K562 (cell line): Measurements from ENCODE around the gene USP31. TPM values are rescaled to one million over a fixed set of nuclear protein-coding genes. Genes with fewer than 3 reads are reported as not detected.

ENCODE experiments used
- ATAC-seq: fragments of 200-7000 bp; cut with Tn5 transposase; 3 replicates; pipeline ENCODE4 v1.9.1; 2020; ENCODE audit warnings: moderate library complexity
- BruUV-seq: library from RNA; stranded (reverse); fragments of 400-500 nt; replicated peaks from 2 replicates; lab custom pipeline; 2021; lab: Mats Ljungman, UMichigan
- CTCF ChIA-PET: fragments of 300-600 bp; formaldehyde crosslinking; extraction: SDS; loops from one replicate; lab custom pipeline; 2021; ENCODE audit warnings: low intra/inter-chr PET ratio; lab: Yijun Ruan, JAX
- POLR2A ChIA-PET: fragments of 300-600, 350-650 bp; sonication (Branson Sonifier 250); formaldehyde crosslinking; extraction: SDS; loops from one replicate; lab custom pipeline; 2021; ENCODE audit warnings: antibody characterized with exemption, inconsistent platforms; lab: Yijun Ruan, JAX
- DNase-seq, 4 experiments: peaks; one replicate each; pipeline versions ENCODE4 v3.0.0 to v3.0.0-alpha.2; 2011 to 2018; ENCODE audit warnings: low spot score in 3 of 4, mixed read lengths in 3 of 4; ENCODE audit errors: extremely low read depth in 1 of 4
- FAIRE-seq: peaks from 2 replicates; lab custom pipeline; 2011; peaks lifted over from hg19 to GRCh38; lab: Jason Lieb, UNC
- H2AFZ ChIP-seq: 2 replicates; pipeline ENCODE4 v1.6.0; 2011; ENCODE audit warnings: low read depth, low read length, control low read depth, inconsistent platforms
- H3K27ac ChIP-seq: fragments of 200-600 bp; 3 replicates; pipeline ENCODE4 v1.8.0; 2011; ENCODE audit warnings: low read depth, mild to moderate bottlenecking, control low read depth, inconsistent platforms, low read length, moderate library complexity, mixed read lengths; ENCODE audit errors: extremely low read depth
- H3K27me3 ChIP-seq, 2 experiments: fragments of 300-600 bp in 1 of 2; 2 replicates in 1 of 2; 3 replicates in 1 of 2; pipeline versions ENCODE4 v1.6.0 to v1.8.0; 2011; ENCODE audit warnings: inconsistent platforms in 2 of 2, low read length in 2 of 2, mild to moderate bottlenecking in 1 of 2, mixed read lengths in 1 of 2, moderate library complexity in 1 of 2; ENCODE audit not compliant: control insufficient read depth in 2 of 2, insufficient read depth in 2 of 2
- H3K36me3 ChIP-seq: fragments of 300-600 bp; 3 replicates; pipeline ENCODE4 v1.8.0; 2011; ENCODE audit warnings: mild to moderate bottlenecking, low read length, inconsistent platforms; ENCODE audit not compliant: control insufficient read depth, insufficient read depth
- H3K4me1 ChIP-seq, 2 experiments: fragments of 200-600 bp in 1 of 2; replicated peaks in 1 of 2; 2 replicates in 1 of 2; 3 replicates in 1 of 2; pipeline versions ENCODE4 v1.5.1 to v1.8.0; 2011; ENCODE audit warnings: inconsistent platforms in 2 of 2, low read length in 2 of 2, mild to moderate bottlenecking in 1 of 2, mixed read lengths in 1 of 2, moderate library complexity in 1 of 2; ENCODE audit not compliant: control insufficient read depth in 2 of 2, insufficient read depth in 2 of 2
- H3K4me2 ChIP-seq: 2 replicates; pipeline ENCODE4 v1.6.1; 2011; ENCODE audit warnings: low read length, control low read depth, inconsistent platforms, mixed read lengths; ENCODE audit not compliant: insufficient read depth
- H3K4me3 ChIP-seq: fragments of 200-600 bp; sonication (generic), shearing (Covaris generic); 2 replicates; pipeline ENCODE4 v1.5.1; 2016; ENCODE audit warnings: control low read depth, inconsistent platforms
- H3K79me2 ChIP-seq: fragments of 200-600 bp; 3 replicates; pipeline ENCODE4 v1.8.0; 2011; ENCODE audit warnings: low read length, inconsistent platforms; ENCODE audit not compliant: control insufficient read depth, insufficient read depth
- H3K9ac ChIP-seq, 2 experiments: 2 replicates each; pipeline versions ENCODE4 v1.6.0 to v1.6.1; 2011; ENCODE audit warnings: low read depth in 2 of 2, low read length in 2 of 2, control low read depth in 1 of 2, inconsistent platforms in 1 of 2, mild to moderate bottlenecking in 1 of 2, mixed read lengths in 1 of 2; ENCODE audit not compliant: insufficient read depth in 1 of 2
- H3K9me1 ChIP-seq: one replicate; pipeline ENCODE4 v1.6.0; 2011; ENCODE audit warnings: inconsistent platforms, mild to moderate bottlenecking, low read length, moderate library complexity; ENCODE audit not compliant: control insufficient read depth, insufficient read depth
- H3K9me3 ChIP-seq: replicated peaks from 2 replicates; pipeline ENCODE4 v1.5.1; 2011; ENCODE audit warnings: low read depth, low read length, inconsistent platforms; ENCODE audit not compliant: control insufficient read depth, insufficient read depth
- H4K20me1 ChIP-seq: replicated peaks from 2 replicates; pipeline ENCODE4 v1.6.1; 2011; ENCODE audit warnings: low read length, inconsistent platforms, mixed read lengths; ENCODE audit not compliant: control insufficient read depth, insufficient read depth
- CBX1 ChIP-seq: sonication (generic); IDR thresholded peaks from 2 replicates; pipeline ENCODE4 v1.6.1; 2016; ENCODE audit warnings: antibody characterized with exemption, low read depth, mild to moderate bottlenecking
- ELF4 ChIP-seq: fragments of 450-650 bp; formaldehyde crosslinking; IDR thresholded peaks from 2 replicates; pipeline ENCODE4 v1.4.0; 2022; ENCODE audit warnings: missing genetic modification characterization
- HNRNPLL ChIP-seq: fragments of 200-400 bp; formaldehyde crosslinking; IDR thresholded peaks from 2 replicates; pipeline ENCODE4 v1.6.1; 2017; ENCODE audit warnings: low read length, low read depth, mild to moderate bottlenecking; ENCODE audit not compliant: poor library complexity, severe bottlenecking
- KLF13 ChIP-seq: fragments of 450-650 bp; IDR thresholded peaks from 2 replicates; pipeline ENCODE4 v1.6.1; 2016; ENCODE audit warnings: missing genetic modification characterization, low read depth, mild to moderate bottlenecking, missing compliant biosample characterization, moderate library complexity, borderline replicate concordance
- NCOR1 ChIP-seq: fragments of 450-650 bp; IDR thresholded peaks from 2 replicates; pipeline ENCODE4 v1.6.1; 2016; ENCODE audit warnings: mild to moderate bottlenecking, moderate library complexity
- RBBP5 ChIP-seq: fragments of 200-600 bp; sonication (generic); IDR thresholded peaks from 2 replicates; pipeline ENCODE4 v1.6.1; 2012; ENCODE audit warnings: borderline replicate concordance, mild to moderate bottlenecking, low read length, control low read depth, inconsistent platforms; ENCODE audit not compliant: insufficient read depth, poor library complexity, severe bottlenecking
- RBM14 ChIP-seq: fragments of 200-400 bp; formaldehyde crosslinking; IDR thresholded peaks from 2 replicates; pipeline ENCODE4 v1.6.1; 2018; ENCODE audit warnings: low read depth, mild to moderate bottlenecking, low read length, moderate library complexity, borderline replicate concordance; ENCODE audit not compliant: insufficient read depth
- VEZF1 ChIP-seq: fragments of 200-800 bp; sonication (Bioruptor generic); IDR thresholded peaks from 2 replicates; pipeline ENCODE4 v1.6.1; 2017; ENCODE audit warnings: missing genetic modification characterization, missing compliant biosample characterization
- ZNF76 ChIP-seq: fragments of 250-450 bp; sonication (Bioruptor Pico); IDR thresholded peaks from 2 replicates; pipeline ENCODE4 v1.4.0; 2020; ENCODE audit warnings: mild to moderate bottlenecking, moderate library complexity, borderline replicate concordance
- WGBS: fragments of 100-300 bp; shearing (Covaris generic); methylation state at CpG from one replicate; pipeline ENCODE4 v1.1.6; 2016; ENCODE audit warnings: low coverage, mixed read lengths; ENCODE audit not compliant: insufficient coverage; ENCODE audit errors: missing lambda C conversion rate; 5-methylcytosine and 5-hydroxymethylcytosine counted together
- in situ Hi-C: fragments of 300-500 bp; cut with MboI; formaldehyde crosslinking; loops from 4 replicates; pipeline ENCODE4 v1.15.0; 2018; ENCODE audit warnings: inconsistent platforms, mixed read lengths
- intact Hi-C: fragments of 100-400 bp; cut with micrococcal nuclease; formaldehyde crosslinking; loops from 2 replicates; pipeline ENCODE4 v1.14.2; 2022
- polyA plus RNA-seq, 8 experiments: library from polyadenylated mRNA; depleted of rRNA in 4 of 8; stranded (reverse) in 5 of 8; unstranded in 3 of 8; fragments of >200 nt; fragmentation: Nextera tagmentation in 2 of 8; fragmentation: Illumina TruSeq in 1 of 8; extraction: Ambion mirVana in 2 of 8; extraction: Trizol in 1 of 8; gene quantifications; 2 replicates each; pipeline versions ENCODE4 v1.2.1 to v1.2.3, GENCODE V29; 2011 to 2014; ENCODE audit warnings: inconsistent platforms in 1 of 8, missing spikeins in 1 of 8
- total RNA-seq, 7 experiments: library from RNA; depleted of rRNA in 6 of 7; stranded (reverse); fragments of >200 nt in 6 of 7; fragmentation: Illumina TruSeq in 2 of 7; extraction: Trizol in 2 of 7; gene quantifications; 2 replicates each; pipeline versions ENCODE4 v1.2.1 to v1.2.3, GENCODE V29; 2011 to 2021; ENCODE audit warnings: low replicate concordance in 1 of 7

The USP31 gene
- total and polyA plus RNA-seq, 9 of the 15 experiments (the other 6 are each of a cell fraction or from before 2014, with no cell fraction given) = 0.56 to 4.9 (median 2.9) TPM

GRCh38 chr16:23131036-23131435, 18.2 kb downstream of the USP31 start:
- BruUV-seq = no TSS peak
- Histone ChIP-seq H3K4me3 (no peak overlapping the region), H4K20me1 (peaks cover 28% of the 10 kb centered on the region), H3K4me1 (peaks cover 0 to 17% of the 10 kb centered on the region in 2 experiments; a peak in 2 of 5 replicates), H3K4me2 (no peak overlapping the region), H3K27me3 (no peaks in the 10 kb centered on the region), H3K9me1 (no peaks in the 10 kb centered on the region), H3K27ac (no peak overlapping the region), H3K36me3 (no peaks in the 10 kb centered on the region), H3K79me2 (peaks cover 18% of the 10 kb centered on the region; the same call in 2 of the 3 replicates), H3K9ac (no peak overlapping the region), H3K9me3 (no peaks in the 10 kb centered on the region), H2AFZ (no peak overlapping the region)
- intact Hi-C loops (no loop called here), in situ Hi-C loops (no loop called here)
- TF ChIP-seq CBX1 = no peak
- TF ChIP-seq RBBP5 = no peak
- TF ChIP-seq KLF13 = no peak
- TF ChIP-seq VEZF1 (CRISPR knock-in tag) = no peak
- TF ChIP-seq ELF4 (CRISPR knock-in tag) = no peak
- TF ChIP-seq RBM14 = no peak
- TF ChIP-seq HNRNPLL = no peak
- no peak for TF ChIP-seq ZNF76 (CRISPR knock-in tag)
- TF ChIP-seq NCOR1 = no peak
- no peak for DNase-seq
- POLR2A ChIA-PET = interaction anchor here (1.1 kb wide), 1 partner anchor 16 kb away, joined by 4 read pairs; no protein-coding TSS in a partner anchor
- no peak for FAIRE-seq
- no peak for ATAC-seq
- 44% methylated on average over 3 of the region's 3 CpGs for WGBS
- CTCF ChIA-PET = no interaction called here
